HepG2 (cell line): Measurements from ENCODE around the gene ABCA13.

Source experiments
- PCBP2 ChIP-seq: fragments of 200-400 bp; formaldehyde crosslinking; optimal IDR thresholded peaks from 2 replicates; pipeline ENCODE3; 2018; ENCODE audit warnings: low read length, low read depth; ENCODE audit not compliant: poor library complexity, severe bottlenecking
- PHB2 ChIP-seq: fragments of 450-650 bp; IDR thresholded peaks from 2 replicates; pipeline ENCODE4 v1.6.1; 2018; ENCODE audit not compliant: partially characterized antibody
- POLR2AphosphoS2 ChIP-seq: IDR thresholded peaks from 2 replicates; pipeline ENCODE4 v1.6.1; 2011; ENCODE audit warnings: low read depth, low read length, improper control_type of control experiment
- RNF2 ChIP-seq: fragments of 450-650 bp; conservative IDR thresholded peaks from 2 replicates; pipeline ENCODE4 v1.6.1; 2016; ENCODE audit warnings: low read depth
- RXRA ChIP-seq: sonication (generic); formaldehyde crosslinking; IDR thresholded peaks from 2 replicates; pipeline ENCODE4 v1.5.1; 2020; ENCODE audit warnings: missing genetic modification reagents
- SIN3A ChIP-seq: IDR thresholded peaks from 2 replicates; pipeline ENCODE4 v1.6.1; 2011; ENCODE audit warnings: low read depth, mild to moderate bottlenecking, control low read depth, low read length, borderline replicate concordance
- SMC3 ChIP-seq: IDR thresholded peaks from 2 replicates; pipeline ENCODE4 v1.6.1; 2011; ENCODE audit warnings: low read length, improper control_type of control experiment
- TEAD3 ChIP-seq: optimal IDR thresholded peaks from 2 replicates; pipeline ENCODE3; 2016; ENCODE audit warnings: borderline replicate concordance
- ZNF274 ChIP-seq: sonication (generic); formaldehyde crosslinking; IDR thresholded peaks from 2 replicates; pipeline ENCODE4 v1.5.1; 2020; ENCODE audit warnings: mild to moderate bottlenecking, missing genetic modification reagents
- ZNF430 ChIP-seq: sonication (generic); formaldehyde crosslinking; IDR thresholded peaks from 2 replicates; pipeline ENCODE4 v1.9.0; 2021; ENCODE audit warnings: mild to moderate bottlenecking, missing genetic modification reagents
- ZNF782 ChIP-seq: sonication (generic); formaldehyde crosslinking; IDR thresholded peaks from 2 replicates; pipeline ENCODE4 v1.4.0; 2020; ENCODE audit warnings: missing genetic modification reagents, mild to moderate bottlenecking, borderline replicate concordance
- TF ChIP-seq, protein P1 (sequence below): sonication (generic); formaldehyde crosslinking; IDR thresholded peaks from 2 replicates; pipeline ENCODE4 v1.4.0; 2020; ENCODE audit warnings: mild to moderate bottlenecking, low read depth, missing genetic modification reagents
- TF ChIP-seq, protein P2 (sequence below): sonication (generic); formaldehyde crosslinking; IDR thresholded peaks from 2 replicates; pipeline ENCODE4 v1.5.0; 2020; ENCODE audit warnings: mild to moderate bottlenecking, missing genetic modification reagents, moderate library complexity
- TF ChIP-seq, protein P3 (sequence below): sonication (generic); formaldehyde crosslinking; IDR thresholded peaks from 2 replicates; pipeline ENCODE4 v1.4.0; 2020; ENCODE audit warnings: missing genetic modification reagents, borderline replicate concordance

DNA sequence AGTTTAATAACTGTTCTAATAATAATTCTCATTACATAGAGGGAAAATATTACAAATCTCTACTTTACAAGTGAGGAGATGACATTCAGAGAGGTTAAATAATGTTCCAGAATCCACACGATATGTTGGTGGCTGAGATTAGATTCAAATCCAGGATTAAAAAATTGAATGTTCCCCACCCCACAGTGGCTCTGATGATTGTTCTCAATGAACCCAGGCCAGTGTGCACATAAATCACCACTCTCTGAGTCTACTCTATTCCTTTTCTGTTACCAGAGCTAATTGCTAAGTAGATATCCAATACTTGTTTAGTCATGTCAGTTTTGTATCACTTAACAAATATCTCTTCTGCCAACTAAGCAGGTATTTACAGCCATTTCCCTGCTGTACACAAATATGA is 281.0 kb downstream of the ABCA13 start:
- TF ChIP-seq, protein P1, sequence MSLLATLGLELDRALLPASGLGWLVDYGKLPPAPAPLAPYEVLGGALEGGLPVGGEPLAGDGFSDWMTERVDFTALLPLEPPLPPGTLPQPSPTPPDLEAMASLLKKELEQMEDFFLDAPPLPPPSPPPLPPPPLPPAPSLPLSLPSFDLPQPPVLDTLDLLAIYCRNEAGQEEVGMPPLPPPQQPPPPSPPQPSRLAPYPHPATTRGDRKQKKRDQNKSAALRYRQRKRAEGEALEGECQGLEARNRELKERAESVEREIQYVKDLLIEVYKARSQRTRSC (CRISPR knock-in tag): no peak
- TF ChIP-seq ZNF782 (CRISPR knock-in tag): no peak
- TF ChIP-seq, protein P2, sequence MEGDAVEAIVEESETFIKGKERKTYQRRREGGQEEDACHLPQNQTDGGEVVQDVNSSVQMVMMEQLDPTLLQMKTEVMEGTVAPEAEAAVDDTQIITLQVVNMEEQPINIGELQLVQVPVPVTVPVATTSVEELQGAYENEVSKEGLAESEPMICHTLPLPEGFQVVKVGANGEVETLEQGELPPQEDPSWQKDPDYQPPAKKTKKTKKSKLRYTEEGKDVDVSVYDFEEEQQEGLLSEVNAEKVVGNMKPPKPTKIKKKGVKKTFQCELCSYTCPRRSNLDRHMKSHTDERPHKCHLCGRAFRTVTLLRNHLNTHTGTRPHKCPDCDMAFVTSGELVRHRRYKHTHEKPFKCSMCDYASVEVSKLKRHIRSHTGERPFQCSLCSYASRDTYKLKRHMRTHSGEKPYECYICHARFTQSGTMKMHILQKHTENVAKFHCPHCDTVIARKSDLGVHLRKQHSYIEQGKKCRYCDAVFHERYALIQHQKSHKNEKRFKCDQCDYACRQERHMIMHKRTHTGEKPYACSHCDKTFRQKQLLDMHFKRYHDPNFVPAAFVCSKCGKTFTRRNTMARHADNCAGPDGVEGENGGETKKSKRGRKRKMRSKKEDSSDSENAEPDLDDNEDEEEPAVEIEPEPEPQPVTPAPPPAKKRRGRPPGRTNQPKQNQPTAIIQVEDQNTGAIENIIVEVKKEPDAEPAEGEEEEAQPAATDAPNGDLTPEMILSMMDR (CRISPR knock-in tag): no peak
- no peak for TF ChIP-seq TEAD3
- no peak for TF ChIP-seq POLR2AphosphoS2
- no peak for TF ChIP-seq RNF2
- TF ChIP-seq PHB2: no peak
- TF ChIP-seq, protein P3, sequence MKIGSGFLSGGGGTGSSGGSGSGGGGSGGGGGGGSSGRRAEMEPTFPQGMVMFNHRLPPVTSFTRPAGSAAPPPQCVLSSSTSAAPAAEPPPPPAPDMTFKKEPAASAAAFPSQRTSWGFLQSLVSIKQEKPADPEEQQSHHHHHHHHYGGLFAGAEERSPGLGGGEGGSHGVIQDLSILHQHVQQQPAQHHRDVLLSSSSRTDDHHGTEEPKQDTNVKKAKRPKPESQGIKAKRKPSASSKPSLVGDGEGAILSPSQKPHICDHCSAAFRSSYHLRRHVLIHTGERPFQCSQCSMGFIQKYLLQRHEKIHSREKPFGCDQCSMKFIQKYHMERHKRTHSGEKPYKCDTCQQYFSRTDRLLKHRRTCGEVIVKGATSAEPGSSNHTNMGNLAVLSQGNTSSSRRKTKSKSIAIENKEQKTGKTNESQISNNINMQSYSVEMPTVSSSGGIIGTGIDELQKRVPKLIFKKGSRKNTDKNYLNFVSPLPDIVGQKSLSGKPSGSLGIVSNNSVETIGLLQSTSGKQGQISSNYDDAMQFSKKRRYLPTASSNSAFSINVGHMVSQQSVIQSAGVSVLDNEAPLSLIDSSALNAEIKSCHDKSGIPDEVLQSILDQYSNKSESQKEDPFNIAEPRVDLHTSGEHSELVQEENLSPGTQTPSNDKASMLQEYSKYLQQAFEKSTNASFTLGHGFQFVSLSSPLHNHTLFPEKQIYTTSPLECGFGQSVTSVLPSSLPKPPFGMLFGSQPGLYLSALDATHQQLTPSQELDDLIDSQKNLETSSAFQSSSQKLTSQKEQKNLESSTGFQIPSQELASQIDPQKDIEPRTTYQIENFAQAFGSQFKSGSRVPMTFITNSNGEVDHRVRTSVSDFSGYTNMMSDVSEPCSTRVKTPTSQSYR (CRISPR knock-in tag): no peak
- TF ChIP-seq SMC3: no peak
- no peak for TF ChIP-seq ZNF430 (CRISPR knock-in tag)
- no peak for TF ChIP-seq ZNF274 (CRISPR knock-in tag)
- TF ChIP-seq RXRA: no peak
- TF ChIP-seq PCBP2: no peak
- no peak for TF ChIP-seq SIN3A
